NCI-H1048 (cell line): ENCODE results near the gene MALRD1.

Source experiments
- DNase-seq: peaks from one replicate; lab custom pipeline; 2025; lab: John Stamatoyannopoulos, UW

The MALRD1 gene

DNA sequence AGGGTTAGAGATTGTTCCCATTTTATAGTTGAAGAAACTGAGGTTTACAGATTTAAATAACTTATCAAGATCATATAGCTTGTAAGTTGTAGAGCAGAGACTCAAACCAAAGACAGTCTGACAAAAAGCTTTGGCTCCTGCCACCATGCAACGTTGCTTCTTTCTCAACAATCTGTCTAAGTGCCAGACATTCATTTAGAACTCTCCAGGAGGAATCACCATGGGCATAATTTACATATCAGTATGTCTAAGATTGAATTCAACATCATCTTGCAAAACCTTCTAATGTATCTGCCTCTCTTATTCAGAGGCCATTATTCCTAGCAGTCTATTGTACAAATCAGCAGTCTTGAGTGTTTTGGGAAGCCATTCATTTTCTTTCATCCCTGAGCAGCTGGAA, 604.1 kb downstream of the MALRD1 start:
- no peak for DNase-seq

DNA sequence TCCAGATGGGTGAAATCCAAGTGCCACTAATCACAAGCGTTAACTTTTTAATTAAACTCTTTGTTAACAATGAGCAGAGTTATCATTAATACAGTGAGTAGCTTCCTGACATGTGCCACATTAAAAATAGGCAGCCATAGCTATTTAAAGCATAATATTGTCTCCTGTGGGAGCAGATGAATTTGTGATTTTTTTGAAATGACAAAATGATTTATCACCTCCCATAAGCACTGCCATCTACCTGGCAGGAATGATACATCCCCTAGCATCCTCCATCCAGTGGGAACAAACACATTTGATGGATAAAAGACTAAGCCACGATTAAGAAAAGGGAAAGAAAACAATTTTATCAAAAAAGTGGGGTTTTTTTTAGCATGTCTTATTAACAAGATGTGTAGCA, 605.3 kb downstream of the MALRD1 start:
- DNase-seq = no peak

DNA sequence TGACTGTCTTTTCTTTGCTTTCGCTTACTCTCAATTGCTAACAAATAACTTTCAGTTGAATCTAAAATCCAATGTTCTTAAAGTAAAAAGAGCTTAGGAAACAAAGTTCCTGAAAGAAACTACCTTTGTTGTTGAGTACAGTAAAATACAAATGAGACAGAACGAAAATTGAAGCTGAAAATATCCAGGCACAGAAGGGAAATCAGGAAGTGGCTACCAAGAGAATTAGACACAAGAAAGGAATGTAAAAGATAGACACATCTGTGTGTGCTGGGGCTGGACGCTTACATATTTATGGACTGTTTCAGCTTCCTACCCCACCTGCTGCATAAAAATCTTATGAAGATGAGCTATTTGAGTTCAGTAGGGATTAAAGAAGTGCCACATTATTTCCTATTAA, 606.0 kb downstream of the MALRD1 start:
- DNase-seq = no peak

DNA sequence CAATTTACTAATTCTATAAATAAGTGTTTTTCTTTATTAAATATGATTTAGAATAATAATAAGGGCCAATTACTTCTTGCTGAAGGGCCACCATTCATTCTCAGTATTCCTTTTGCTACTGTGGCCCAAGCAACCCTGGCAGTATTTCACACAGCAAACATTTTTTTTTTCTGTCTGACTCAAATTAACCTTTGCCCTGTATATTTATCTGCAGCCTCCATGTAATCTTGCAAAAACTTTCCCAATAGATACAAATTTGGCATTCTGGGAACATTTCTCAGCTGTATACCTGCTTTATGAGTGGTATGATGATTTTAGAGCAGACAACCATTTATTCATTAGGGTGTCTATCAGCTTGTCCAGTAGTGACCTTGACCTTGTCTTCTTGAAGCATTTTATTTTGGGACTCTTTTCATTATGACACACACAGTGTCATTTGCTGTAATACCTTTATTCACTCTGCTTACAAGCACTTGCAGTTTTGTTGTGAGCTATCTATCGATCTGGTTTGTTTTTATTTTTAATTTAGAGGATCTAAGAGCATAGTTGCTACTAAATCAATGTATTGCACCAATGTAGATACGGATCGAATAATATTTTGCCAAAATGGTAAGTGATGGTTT, 607.9 kb downstream of the MALRD1 start:
- no peak for DNase-seq

DNA sequence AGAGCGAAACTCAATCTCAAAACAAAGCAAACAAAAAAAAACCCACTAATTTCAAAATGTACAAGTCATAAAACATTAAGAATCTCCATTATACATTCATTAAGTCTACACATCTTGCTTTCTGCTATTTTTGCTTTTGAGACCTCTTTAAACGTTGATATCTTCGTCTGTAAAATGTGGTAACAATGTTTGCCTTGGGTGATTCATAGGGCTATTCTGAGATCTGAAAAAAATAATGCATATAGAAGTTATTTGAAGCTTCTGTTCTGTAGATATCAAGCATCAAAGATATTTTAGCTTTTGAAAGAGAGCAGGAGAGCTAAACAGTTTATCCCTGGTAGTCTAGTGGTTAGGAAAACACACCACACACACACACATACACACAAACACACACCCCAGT, 609.5 kb downstream of the MALRD1 start:
- DNase-seq = no peak

DNA sequence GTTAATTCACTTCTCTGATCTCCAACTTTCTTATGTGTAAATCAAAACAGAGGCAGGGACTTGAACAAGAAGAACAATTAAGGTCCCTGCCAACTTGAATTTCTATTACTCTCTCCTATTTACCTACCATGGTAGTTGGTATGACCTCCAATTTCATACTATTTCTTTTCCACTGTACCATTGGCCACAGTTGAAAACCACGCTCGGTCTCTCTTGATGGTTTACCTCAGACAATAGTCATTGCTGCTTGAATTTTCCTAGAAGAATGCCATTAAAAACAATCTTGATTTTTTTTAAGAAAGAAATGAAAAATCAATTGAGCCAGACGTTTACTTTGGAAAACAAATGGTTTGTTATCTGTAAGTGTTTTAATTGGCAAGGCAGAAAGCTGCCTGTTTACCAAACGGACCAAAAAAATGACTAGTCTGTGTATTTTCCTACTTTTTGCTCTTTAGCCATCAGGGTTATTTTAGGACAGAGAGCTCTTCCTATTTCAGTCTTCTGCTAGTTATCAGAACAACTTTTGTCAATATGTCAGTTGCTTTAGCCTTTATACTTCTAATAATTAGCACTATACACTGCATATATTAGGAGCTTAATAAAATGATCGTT, 610.1 kb downstream of the MALRD1 start:
- DNase-seq = no peak

DNA sequence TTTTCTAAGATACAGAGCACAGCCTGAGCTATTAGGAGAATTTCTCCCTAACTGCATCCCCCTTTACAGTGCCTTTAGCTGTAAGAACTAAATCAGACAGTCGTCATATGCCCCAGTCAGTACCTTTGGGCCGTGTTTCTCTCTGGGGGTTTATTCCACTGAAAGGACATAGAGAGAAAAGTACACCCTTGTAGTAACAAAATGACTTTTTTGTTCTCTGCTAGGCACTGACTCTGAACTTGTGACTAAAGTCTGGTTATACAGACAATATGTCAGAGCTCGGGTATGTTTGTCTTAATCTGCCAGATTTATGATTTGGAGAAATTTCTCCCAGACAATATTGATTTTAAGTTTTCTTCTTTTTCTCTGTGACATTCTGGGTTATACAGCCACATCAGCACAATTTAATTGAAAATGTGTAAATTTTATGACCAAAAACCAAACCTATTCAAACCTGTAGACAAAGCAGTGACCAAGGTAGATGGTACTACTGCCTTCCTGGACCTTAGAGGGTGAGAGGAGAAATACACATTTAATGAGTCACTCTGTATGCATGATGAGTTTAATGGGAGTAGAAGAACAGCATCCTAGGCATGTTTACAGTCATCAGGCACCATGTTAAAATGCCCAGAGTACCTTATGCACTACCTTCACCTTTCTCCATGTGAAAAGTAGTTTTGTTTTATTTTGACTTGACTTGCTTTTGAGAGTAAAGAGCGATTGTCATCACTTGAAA, 611.5 kb downstream of the MALRD1 start:
- no peak for DNase-seq

DNA sequence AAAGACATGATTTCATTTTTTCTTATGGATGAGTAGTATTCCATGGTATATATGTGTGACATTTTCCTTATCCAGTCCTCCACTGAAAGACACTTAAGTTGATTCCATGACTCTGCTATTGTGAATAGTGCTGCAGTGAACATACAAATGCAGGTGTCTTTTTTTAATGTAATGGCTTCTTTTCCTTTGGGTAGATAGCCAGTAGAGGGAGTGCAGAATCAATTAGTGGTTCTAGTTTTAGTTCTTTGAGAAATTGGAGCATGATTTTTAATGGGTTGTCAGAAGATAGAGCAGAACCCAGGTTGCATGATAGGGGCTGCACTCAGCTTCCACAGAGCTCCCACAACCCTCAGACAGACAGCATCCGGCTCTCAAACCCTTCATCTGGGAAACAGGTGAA, 614.7 kb downstream of the MALRD1 start:
- DNase-seq = no peak

DNA sequence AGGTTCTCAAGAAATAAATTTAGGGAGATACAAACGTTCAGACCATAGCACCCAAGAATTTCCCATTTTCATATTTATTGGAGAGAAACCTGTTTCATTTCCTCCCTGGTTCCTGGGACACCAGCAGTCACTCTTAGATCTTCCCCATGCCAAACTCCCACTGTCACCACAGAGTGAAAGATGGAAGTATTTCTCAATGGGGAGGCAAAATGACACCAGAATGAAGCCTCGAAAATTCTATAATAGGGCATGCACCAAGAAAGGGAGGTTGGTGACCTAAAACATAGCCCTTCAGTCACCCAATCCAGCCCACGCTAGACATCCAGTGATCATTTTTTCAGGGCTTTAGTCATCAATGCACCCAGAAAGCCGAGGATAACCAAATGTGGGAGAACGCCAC, 619.5 kb downstream of the MALRD1 start:
- DNase-seq = no peak

DNA sequence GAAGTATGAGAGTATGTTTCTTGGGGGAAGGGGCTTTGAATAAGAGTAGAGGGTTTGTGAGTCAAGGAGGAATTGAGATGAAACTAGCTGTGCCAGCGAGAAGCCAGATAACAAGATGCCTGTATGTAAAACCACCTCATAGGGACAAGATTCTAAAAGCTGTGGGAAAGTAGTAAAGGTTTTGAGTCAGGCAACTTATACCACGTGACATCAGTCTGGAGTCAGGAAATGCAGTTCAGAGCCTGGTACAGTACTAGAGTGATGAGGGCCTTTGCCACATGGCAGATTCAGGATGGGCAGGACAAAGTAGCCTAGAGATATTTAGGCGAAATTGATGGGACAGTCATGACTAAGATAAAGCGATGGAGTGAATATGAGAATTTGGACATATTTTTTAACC, 627.5 kb downstream of the MALRD1 start:
- no peak for DNase-seq

DNA sequence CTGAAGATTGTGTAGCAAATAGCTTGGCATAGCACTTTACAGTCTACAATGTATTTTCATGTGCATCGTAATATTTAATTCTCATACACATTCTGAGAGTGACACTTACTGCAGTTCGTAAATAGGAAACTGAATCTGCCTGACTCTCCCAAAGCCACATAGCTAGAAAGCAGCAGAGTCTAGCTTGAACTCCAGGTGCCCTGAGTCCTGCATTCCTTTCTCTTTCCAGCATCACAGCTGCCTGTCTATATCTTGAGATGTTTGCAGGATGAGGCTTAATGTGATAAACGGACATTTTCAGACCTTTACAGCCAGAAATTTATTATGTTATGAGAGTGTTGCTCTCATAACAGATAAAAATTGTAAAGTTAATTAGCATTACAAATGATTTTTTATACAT, 634.8 kb downstream of the MALRD1 start:
- DNase-seq = no peak

DNA sequence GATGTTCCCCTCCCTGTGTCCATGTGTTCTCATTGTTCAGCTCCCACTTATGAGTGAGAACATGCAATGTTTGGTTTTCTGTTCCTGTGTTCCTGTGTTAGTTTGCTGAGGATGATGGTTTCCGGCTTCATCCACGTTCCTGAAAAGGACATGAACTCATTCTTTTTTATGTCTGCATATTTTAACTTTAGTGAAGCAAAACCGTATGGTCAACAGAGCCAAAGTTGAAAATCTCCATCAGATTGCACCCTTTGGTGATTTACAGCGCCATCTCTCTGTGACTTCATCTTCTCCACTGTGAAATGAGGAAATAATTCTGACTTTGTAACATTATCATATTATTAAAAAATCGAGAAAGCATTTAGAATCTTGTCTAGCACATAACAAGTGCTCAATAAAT, 635.4 kb downstream of the MALRD1 start:
- DNase-seq = no peak

DNA sequence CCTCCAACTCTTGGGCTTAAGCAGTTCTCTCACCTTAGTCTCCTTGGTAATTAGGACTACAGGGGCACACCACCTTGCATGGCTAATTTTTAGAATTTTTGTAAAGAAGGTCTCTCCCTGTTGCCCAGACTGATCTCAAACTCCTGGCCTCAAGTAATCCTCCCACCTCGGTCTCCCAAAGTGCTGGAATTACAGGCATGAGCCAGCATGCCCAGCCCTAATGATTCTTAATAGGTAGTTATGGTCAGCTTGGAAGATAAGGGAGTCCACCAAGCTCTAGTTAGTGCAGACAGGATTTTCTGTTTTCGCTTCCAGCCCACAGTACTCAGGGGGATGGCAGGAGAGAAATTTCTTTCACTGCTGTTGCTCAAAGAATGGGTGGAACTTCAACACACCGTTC, 639.7 kb downstream of the MALRD1 start:
- DNase-seq = no peak

DNA sequence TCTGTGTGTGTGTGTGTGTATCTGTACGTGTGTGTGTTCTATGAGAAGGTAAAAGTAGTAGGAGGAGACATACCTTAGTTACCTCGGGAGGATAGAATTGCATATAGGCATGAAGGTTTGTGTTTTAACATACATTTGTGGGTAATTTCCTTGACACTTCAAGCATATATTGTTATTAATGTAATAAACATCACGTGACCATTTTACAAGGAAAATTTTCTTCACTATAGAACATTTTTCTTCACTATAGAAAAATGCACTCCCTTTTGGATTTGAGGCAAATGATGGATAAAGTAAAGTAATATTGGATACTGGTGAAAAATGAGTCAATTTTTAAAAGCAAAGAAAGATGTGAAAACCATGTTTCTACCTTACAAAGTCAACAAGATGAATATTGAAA, 640.6 kb downstream of the MALRD1 start:
- no peak for DNase-seq

DNA sequence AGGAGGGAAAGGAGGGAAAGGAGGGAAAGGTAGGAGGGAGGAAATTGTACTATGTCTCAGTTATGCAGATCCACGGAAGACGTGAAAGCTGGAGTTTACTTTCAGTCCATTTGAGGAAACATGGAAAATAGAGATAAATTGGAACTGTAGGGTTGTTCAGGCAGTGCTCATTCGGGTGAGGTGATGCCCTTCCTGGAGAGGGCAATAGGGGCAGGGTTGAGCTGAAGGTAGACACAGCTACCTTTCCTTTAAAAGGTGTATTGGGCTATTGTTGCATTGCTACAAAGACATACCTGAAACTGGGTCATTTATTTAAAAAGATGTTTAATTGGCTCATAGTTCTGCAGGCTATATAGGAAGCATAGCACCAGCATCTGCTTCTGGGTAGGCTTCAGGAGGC, 650.7 kb downstream of the MALRD1 start:
- DNase-seq = no peak

DNA sequence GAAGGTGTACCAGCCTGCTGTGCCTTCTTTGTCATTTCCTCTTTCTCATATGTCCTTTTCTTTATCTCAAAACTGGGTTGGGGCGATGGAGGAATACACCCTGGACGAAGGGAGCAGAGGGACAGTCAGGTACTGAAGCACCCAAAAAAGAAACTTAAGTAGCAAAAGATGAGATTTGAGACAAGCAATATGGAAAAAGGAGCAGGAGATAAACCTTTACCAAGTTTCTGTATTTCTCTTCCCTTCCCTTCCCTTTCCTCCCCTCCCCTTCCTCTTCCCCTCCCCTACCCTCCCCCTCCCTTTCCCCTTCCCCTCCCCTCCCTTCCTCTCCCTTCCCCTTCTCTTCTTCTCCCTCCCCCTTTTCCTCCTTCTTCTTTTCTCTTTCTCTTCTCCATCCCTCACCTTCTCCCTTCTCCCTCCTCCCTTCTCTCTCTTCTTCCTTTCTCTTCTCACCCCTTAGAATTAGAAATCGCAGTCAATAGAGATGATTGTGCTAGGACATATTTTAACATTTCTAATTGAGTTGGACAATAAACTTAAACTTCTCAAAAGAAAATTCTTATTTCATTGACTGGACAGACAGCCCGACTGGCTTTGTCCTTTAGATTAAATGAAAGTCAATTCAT, 652.9 kb downstream of the MALRD1 start:
- DNase-seq = no peak

DNA sequence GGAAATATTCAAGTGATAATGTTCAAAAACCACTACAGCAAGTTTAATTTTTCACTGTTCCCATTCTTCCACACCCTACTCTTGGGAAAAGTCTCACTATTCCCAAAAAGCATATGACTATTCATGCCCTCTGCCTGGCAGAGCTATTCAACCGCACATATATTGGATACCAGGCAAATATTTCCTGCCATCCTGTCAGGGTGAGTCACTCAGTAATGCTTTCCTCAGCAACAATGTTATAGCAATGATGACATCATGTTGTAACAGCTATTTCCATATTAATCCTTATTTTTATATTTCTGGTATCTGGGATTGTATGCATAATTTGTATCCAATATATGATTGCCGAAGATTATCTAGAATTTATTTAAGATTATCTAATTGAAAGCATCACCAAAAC, 653.6 kb downstream of the MALRD1 start:
- no peak for DNase-seq

DNA sequence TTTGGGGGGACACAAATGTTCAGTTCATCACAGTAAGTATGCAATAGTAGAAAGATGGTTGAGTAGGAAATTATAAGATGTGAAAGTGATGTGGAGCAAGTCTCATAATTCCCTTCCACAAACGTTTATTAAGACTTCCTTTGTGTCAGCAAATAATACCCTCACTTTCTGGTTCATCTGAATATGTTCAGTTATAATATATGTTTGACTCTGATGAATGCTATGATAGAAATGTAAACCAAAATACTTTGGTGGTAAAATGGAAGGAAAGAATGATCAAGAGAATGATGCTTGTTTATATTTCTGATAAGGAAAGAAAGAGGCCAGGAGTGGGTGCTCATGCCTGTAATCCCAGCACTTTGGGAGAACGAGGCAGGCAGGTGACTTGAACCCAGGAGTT, 655.9 kb downstream of the MALRD1 start:
- DNase-seq = no peak

DNA sequence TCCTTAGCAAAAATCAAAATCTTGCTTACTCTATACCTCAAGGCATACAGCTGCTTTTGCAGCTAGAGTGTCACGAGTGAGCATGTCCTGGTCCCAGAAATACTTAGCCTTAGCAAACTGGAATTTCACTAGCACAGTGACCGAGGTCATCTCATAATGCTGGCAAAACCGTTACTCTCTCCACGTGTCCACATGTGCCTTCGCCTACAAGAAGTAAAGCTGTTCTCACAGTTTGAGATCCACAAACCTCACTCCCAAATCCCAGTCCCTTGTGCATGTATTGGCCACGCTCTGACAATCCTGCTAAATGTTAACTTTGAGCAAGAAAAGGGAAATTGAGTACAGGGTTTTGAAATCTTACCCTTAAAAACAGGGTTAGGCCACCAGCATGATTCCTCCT, 656.6 kb downstream of the MALRD1 start:
- no peak for DNase-seq

DNA sequence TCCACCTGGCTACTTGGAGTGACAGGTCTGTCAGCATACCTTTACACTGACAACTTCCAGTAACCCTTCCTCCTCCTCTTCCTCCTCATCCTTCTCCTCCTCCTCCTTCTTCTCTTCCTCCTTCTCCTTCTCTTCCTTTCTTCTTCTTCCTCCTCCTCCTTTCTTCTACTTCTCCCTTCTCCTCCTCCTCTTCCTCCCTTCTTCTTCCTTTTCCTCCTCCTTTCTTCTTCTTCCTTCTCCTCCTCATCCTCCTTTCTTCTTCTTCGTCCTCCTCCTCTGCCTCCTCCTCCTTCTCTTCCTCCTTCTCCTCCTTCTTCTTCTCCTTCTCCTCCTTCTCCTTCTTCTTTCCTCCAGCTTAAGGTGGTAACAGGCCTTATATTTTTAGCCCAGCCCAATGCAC, 658.3 kb downstream of the MALRD1 start:
- DNase-seq = no peak

DNA sequence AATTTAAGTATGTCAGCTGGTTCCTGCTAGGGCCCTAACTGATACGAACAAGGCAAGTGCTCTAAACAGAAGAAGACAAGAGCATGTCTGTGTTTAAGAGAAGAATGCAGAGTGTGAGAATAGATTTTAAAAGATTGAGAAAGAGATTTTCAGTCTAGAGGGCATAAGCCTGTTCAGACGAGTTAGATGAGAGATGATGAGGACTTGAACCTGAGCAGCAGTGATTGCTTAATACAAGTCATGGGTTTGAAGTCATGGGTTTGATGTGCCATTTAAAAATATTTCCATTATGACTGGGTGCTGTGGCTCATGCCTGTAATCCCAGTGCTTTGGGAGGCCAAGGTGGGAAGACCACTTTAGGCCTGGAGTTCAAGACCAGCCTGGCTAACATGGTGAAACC, 658.8 kb downstream of the MALRD1 start:
- DNase-seq = no peak

DNA sequence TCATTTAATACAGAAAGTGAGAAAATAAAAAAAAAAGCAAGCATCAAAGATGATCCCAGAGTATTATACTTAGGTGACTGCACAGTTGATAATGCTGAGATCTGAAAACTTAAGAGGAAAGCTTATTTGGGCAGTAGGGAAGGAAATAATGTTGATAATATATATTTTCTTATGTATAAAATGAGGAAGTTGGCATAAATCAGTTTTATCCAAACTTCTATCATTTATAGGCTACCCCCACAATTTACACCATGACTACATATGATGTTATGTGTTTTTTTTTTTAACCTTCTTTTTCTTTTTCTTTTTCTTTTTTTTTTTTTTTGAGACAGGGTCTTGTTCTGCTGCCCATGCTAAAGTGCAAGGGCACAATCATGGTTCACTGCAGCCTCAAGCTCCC, 659.4 kb downstream of the MALRD1 start:
- no peak for DNase-seq

DNA sequence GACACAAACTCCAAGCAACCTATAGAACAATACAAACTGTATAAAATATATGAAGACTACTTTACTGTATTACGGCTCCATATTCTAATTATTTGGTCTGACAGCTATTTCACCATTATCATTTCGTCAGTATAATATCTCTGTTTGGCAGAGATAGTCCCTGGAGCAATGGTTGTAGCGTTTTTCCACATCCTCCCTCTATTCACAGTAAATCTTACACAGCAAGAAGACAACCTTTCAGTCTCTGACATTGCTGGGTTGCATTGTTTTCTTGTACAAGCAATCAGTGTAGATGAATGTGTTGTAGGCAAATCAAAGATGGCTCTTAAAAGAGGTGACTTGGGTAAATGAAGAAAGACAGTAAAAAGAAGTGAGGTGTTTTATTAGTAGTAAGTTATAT, 662.0 kb downstream of the MALRD1 start:
- no peak for DNase-seq
